Activated T-cell treated with anti-CD3 and anti-CD28 coated beads, Interleukin-2, amount 50 U/mL, for 4 hours (primary cell): ENCODE data around the gene KRTAP10-5. TPM values are rescaled to one million over a fixed set of nuclear protein-coding genes. Genes with fewer than 3 reads are reported as not detected.

ENCODE experiments used
- ATAC-seq, 2 donors: fragments of 200-7000 bp; cut with Tn5 transposase; one replicate each; pipeline ENCODE4 v1.10.0; 2021
- DNase-seq: peaks from one replicate; pipeline ENCODE4 v3.0.0-alpha.2; 2020
- H3K27me3 Mint-ChIP-seq: one replicate; pipeline ENCODE4 v1.8.0; 2021; ENCODE audit warnings: low read depth, mixed read lengths
- H3K36me3 Mint-ChIP-seq: one replicate; pipeline ENCODE4 v1.8.0; 2022; ENCODE audit warnings: mixed read lengths; ENCODE audit not compliant: insufficient read depth
- H3K4me1 Mint-ChIP-seq: one replicate; pipeline ENCODE4 v1.8.0; 2021; ENCODE audit warnings: low read depth, mixed read lengths
- H3K4me3 Mint-ChIP-seq: one replicate; pipeline ENCODE4 v1.8.0; 2021; ENCODE audit warnings: mild to moderate bottlenecking, moderate library complexity, mixed read lengths
- H3K9me3 Mint-ChIP-seq: one replicate; pipeline ENCODE4 v1.8.0; 2021; ENCODE audit warnings: mixed read lengths
- total RNA-seq, 3 donors: library from RNA; stranded (reverse); gene quantifications; one replicate each; pipeline ENCODE4 v1.2.1, GENCODE V29; 2021

The KRTAP10-5 gene
- total RNA-seq, 3 donors from 2014 or later, result not detected

DNA sequence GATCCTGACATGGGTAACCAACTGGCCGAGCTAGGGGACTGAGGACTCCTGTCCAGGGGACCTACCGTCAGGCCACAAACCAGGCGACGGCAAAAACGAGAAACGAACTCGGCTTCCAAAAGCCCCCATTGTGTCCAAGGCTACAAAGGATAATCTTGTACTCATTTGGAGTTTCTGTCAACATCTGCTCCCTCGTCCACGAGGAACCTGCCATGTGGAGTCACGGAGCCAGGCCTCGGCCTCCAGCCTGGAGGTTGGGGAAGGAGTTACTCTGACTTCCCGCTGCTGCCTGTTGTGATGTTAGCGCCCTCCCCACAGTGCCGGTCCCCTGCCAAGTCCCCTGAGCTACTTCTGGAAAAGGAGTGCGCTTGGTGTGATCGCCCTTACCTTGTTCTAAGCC lies 47.7 kb downstream of the KRTAP10-5 start:
- Mint-ChIP-seq H3K27me3 (no peaks in the 10 kb centered on the region), H3K4me3 (no peak overlapping the region), H3K9me3 (no peaks in the 10 kb centered on the region), H3K36me3 (no peaks in the 10 kb centered on the region), H3K4me1 (no peaks in the 10 kb centered on the region)
- no peak for DNase-seq
- ATAC-seq, result no peak

DNA sequence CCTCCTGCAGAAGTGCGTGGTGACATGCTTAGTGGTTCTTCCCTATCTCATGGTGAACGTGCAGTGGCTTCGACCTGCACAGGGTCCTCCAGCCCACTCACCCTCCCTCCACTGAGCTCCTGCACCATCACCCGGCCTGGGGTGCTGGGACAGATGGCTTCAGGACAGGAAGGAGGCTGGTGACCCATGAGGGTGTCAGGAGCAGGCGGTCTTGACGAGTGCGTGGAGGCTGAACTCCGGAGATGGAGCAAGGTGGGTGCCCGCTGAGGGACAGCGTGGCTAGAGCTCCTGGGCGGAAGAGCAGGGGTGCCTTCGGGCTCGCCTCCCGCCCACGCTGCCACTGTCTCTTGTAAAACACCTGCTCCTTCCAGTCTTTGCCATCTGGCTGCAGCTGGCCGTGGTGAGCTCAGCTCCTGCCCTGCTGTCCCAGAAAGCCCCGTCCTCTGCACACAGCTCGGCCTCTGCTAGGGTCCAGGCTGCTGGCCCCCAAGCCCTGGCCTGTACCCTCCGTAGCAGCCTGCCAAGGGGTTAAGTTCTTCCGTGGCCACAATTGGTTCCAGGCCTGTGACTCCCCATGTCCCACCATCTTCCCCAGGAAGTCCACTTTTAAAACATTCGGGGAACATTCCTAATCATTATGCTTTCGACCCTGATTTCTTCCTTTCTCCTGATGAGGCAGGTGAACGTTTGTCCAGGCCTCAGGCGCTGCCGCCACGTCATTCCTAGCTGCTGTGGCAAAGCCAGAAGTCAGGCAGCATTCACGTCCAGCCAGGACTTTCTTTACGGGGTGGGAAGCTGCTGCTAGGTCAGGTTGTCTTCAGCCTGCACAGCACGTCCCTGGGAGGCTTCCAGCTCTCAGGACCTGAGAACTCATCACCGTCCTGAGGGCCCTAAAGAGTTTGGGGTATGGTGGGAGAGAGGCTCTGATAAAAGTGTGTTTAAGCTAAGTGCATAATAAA lies 48.5 kb downstream of the KRTAP10-5 start:
- Mint-ChIP-seq H3K9me3 (no peaks in the 10 kb centered on the region), H3K27me3 (no peaks in the 10 kb centered on the region), H3K36me3 (no peaks in the 10 kb centered on the region), H3K4me1 (no peaks in the 10 kb centered on the region), H3K4me3 (no peak overlapping the region)
- DNase-seq, result no peak
- ATAC-seq, result no peak

DNA sequence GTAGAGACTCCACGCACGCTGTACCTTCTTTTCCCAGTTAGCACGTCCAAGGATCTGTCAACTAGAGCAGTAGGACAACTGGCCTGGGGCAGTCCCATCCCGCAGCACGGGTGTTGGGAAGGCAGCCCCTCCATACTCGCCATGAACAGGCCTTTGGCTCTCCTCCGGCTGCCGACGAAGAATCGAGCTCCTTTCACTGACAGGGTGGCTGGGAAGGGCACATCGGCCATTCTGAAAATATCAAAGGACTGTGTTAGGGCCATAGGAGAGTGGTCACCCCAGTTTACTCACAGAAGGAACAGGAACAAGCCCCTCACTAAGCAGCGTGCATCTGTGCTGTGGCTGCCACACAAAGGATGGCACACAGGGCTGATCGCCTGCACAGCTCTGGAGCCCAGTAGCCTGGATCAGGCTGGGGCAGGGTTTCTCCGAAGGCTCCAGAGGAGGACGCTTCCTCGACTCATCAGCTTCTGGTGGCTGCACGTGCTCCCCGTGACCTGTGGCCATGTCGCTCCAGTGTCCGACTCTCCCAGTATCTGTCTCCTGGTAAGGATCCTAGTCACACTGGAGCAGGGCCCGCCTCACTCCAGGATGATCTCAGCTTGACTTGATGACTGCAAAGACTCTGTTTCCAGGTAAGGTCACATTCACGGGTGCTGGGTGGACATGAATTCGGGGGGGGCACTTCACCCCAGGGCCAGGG lies 49.4 kb downstream of the KRTAP10-5 start:
- H3K36me3 Mint-ChIP-seq, result no peaks in the 10 kb centered on the region
- DNase-seq (no peak), ATAC-seq (no peak)
- H3K4me3 Mint-ChIP-seq, result no peak overlapping the region
- no peaks in the 10 kb centered on the region for H3K4me1 Mint-ChIP-seq
- H3K27me3 Mint-ChIP-seq, result no peaks in the 10 kb centered on the region
- no peaks in the 10 kb centered on the region for H3K9me3 Mint-ChIP-seq

DNA sequence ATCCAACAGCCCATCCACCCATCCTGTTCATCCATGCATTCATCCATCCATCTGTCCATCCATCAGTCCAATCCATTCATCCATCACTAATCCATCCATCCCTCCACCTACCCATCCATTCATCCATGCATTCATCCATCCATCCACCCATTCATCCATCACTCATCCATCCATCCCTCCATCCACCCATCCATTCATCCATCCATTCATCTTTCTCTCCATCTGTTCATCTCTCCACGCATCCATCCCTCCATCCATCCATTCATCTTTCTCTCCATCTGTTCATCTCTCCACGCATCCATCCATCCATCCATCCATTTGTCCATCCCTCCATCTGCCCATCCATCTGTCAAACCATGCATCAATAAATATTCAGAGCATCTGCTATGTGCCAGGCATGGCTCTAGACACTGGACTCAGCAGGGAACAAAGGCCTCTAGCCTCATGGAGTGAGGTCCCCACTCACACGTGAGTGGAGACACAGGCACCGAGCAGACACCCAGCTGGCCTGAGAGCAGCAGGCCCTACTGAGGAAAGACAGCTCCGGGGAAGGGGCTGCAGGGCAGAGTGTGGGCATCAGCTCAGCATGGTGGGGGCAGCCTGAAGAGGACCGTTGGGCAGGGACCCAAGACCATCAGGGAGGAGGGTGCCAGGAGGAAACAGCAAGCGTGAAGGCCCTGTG lies 50.0 kb downstream of the KRTAP10-5 start:
- H3K36me3 Mint-ChIP-seq, result no peaks in the 10 kb centered on the region

DNA sequence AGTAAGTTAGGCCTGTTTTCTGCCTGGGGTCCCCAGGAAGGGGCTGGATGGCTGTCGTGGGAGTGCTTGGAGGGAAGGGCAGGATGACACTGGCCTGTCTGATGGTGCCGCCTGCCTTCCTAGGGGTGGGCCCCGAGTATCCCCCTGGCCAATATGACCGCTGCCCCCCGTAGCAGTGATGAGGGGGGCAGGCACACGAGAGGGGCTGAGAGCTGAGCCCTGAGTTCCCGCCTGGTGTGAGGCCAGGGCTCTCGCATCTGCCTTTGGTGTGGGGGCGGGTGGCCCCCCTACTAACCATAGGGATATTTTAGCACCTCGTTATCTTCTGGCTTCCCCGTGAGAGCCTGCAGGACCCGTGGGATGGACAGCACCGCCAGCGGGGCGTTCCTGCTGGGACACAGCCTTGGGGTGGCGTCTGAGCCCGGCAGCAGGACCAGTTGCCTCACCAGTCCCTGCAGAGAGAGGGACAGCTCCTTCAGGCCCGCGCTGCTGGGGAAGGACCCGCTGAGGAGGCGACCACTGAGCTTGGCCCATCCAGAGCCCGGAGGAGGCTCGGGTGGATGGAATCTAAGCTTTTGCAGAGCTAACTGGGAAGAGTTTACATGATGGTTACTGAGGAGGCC lies 50.8 kb downstream of the KRTAP10-5 start:
- H3K36me3 Mint-ChIP-seq, result no peaks in the 10 kb centered on the region
- no peak for DNase-seq

More for the DNA sequence above, 50.0 kb downstream of the KRTAP10-5 start:
- Mint-ChIP-seq H3K4me1 (no peaks in the 10 kb centered on the region), H3K9me3 (no peaks in the 10 kb centered on the region), H3K27me3 (no peaks in the 10 kb centered on the region), H3K4me3 (no peak overlapping the region)
- ATAC-seq (no peak), DNase-seq (no peak)

More for the DNA sequence above, 50.8 kb downstream of the KRTAP10-5 start:
- Mint-ChIP-seq H3K9me3 (no peaks in the 10 kb centered on the region), H3K4me3 (no peak overlapping the region), H3K27me3 (no peaks in the 10 kb centered on the region), H3K4me1 (no peaks in the 10 kb centered on the region)
- ATAC-seq, result no peak

Other genes starting within 250 kb of the KRTAP10-5 start
- gene CFAP410, start 241.2 kb downstream of the KRTAP10-5 start, total RNA-seq, result 10 to 100 TPM; 30.2 to 32.7 (median 30.5) TPM
- gene TRPM2, start 227.0 kb downstream of the KRTAP10-5 start, total RNA-seq, result 10 to 100 TPM in 1 of 3 donors, 1 to 10 TPM in 1, under 1 TPM in 1; 0.95 to 21.6 (median 2.5) TPM
- gene LRRC3, start 125.1 kb downstream of the KRTAP10-5 start, total RNA-seq, result under 1 TPM; 0.24 to 0.57 (median 0.35) TPM
- gene KRTAP10-1, start 40.4 kb downstream of the KRTAP10-5 start, total RNA-seq, result not detected
- not detected for gene KRTAP10-2, start 29.1 kb downstream of the KRTAP10-5 start, total RNA-seq
- not detected for gene KRTAP10-3, start 21.8 kb downstream of the KRTAP10-5 start, total RNA-seq
- gene KRTAP10-4, start 6.9 kb downstream of the KRTAP10-5 start, total RNA-seq, result not detected
- gene KRTAP10-6, start 11.9 kb upstream of the KRTAP10-5 start, total RNA-seq, result not detected
- gene KRTAP10-7, start 20.0 kb upstream of the KRTAP10-5 start, total RNA-seq, result not detected
- gene KRTAP10-8, start 31.5 kb upstream of the KRTAP10-5 start, total RNA-seq, result not detected
- gene KRTAP10-9, start 46.5 kb upstream of the KRTAP10-5 start, total RNA-seq, result not detected
- not detected for gene KRTAP10-10, start 56.8 kb upstream of the KRTAP10-5 start, total RNA-seq
- gene KRTAP10-11, start 65.8 kb upstream of the KRTAP10-5 start, total RNA-seq, result not detected
- not detected for gene KRTAP12-4, start 74.1 kb upstream of the KRTAP10-5 start, total RNA-seq
- gene KRTAP12-3, start 77.3 kb upstream of the KRTAP10-5 start, total RNA-seq, result not detected
- gene KRTAP12-2, start 86.3 kb upstream of the KRTAP10-5 start, total RNA-seq, result not detected
- not detected for gene KRTAP12-1, start 101.6 kb upstream of the KRTAP10-5 start, total RNA-seq
- not detected for gene KRTAP10-12, start 116.6 kb upstream of the KRTAP10-5 start, total RNA-seq
- not detected for gene TSPEAR, start 131.0 kb upstream of the KRTAP10-5 start, total RNA-seq
- 100 to 1,000 TPM; 138 to 144 (median 140) TPM for gene UBE2G2, start 221.2 kb upstream of the KRTAP10-5 start, total RNA-seq
- 100 to 1,000 TPM in 1 of 3 donors, 10 to 100 TPM in 2; 87.0 to 107 (median 93.4) TPM for gene SUMO3, start 237.5 kb upstream of the KRTAP10-5 start, total RNA-seq